PC-3 (cell line): ENCODE results near the gene B3GALNT1.

Experiments
- EZH2 ChIP-seq: fragments of 300-600 bp; sonication (generic); IDR thresholded peaks from one replicate; pipeline ENCODE4 v1.6.1; 2017; ENCODE audit warnings: antibody characterized with exemption, mild to moderate bottlenecking, low read length; ENCODE audit not compliant: unreplicated experiment
- EZH2phosphoT487 ChIP-seq: fragments of 300-600 bp; sonication (generic); IDR thresholded peaks from 2 replicates; pipeline ENCODE4 v1.6.1; 2018; ENCODE audit warnings: mild to moderate bottlenecking, antibody characterized with exemption, low read length, borderline replicate concordance
- TF ChIP-seq, protein P1 (sequence below): fragments of 300-600 bp; sonication (generic); conservative IDR thresholded peaks from 2 replicates; pipeline ENCODE4 v1.5.1; 2017; ENCODE audit warnings: antibody characterized with exemption, low read depth, mild to moderate bottlenecking, low read length

DNA sequence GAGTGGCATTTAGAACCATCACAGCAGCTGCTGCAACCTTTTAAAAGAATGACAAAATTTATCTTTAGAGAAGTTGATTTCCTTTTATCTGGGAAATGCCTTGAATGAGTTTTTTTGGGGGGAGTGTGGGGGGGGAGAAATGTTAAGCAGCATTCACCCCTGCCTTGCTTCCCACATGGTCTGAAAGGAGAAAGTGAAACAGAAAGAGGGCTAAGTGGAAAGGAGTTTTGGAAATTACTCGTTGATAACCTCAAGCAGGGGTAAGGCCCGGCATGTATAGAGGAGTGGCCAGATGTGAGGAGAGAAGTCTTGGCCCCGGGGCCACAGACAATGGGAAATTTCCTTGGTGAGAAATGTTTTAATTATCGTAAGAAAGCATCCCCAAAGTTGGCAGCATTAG, 23.5 kb downstream of the B3GALNT1 start:
- TF ChIP-seq, protein P1, sequence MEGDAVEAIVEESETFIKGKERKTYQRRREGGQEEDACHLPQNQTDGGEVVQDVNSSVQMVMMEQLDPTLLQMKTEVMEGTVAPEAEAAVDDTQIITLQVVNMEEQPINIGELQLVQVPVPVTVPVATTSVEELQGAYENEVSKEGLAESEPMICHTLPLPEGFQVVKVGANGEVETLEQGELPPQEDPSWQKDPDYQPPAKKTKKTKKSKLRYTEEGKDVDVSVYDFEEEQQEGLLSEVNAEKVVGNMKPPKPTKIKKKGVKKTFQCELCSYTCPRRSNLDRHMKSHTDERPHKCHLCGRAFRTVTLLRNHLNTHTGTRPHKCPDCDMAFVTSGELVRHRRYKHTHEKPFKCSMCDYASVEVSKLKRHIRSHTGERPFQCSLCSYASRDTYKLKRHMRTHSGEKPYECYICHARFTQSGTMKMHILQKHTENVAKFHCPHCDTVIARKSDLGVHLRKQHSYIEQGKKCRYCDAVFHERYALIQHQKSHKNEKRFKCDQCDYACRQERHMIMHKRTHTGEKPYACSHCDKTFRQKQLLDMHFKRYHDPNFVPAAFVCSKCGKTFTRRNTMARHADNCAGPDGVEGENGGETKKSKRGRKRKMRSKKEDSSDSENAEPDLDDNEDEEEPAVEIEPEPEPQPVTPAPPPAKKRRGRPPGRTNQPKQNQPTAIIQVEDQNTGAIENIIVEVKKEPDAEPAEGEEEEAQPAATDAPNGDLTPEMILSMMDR: no peak
- no peak for TF ChIP-seq EZH2phosphoT487
- TF ChIP-seq EZH2: no peak
